IMR-90 (cell line): ENCODE measurements around the gene COG1. TPM values are rescaled to one million over a fixed set of nuclear protein-coding genes. Genes with fewer than 3 reads are reported as not detected.

Source experiments
- ATAC-seq: fragments of 200-7000 bp; cut with Tn5 transposase; 2 replicates; pipeline ENCODE4 v1.9.1; 2020; ENCODE audit warnings: low read depth, mild to moderate bottlenecking, moderate library complexity
- BruUV-seq: library from RNA; stranded (reverse); fragments of 400-500 nt; replicated peaks from 2 replicates; lab custom pipeline; 2021; lab: Mats Ljungman, UMichigan
- CTCF ChIA-PET: fragments of 300-600 bp; formaldehyde crosslinking; extraction: SDS; loops from one replicate; lab custom pipeline; 2021; ENCODE audit warnings: antibody characterized with exemption; lab: Yijun Ruan, JAX
- POLR2A ChIA-PET: fragments of 300-600 bp; sonication (Branson Sonifier 250); formaldehyde crosslinking; loops from one replicate; lab custom pipeline; 2022; ENCODE audit warnings: antibody characterized with exemption; ENCODE audit not compliant: unreplicated experiment; lab: Charles Lee
- DNase-seq: peaks from one replicate; pipeline ENCODE4 v3.0.0; 2013
- H2AFZ ChIP-seq: replicated peaks from 2 replicates; pipeline ENCODE3; 2013; ENCODE audit warnings: low read length, mild to moderate bottlenecking; ENCODE audit not compliant: poor library complexity
- H2AK5ac ChIP-seq: 2 replicates; pipeline ENCODE4 v1.6.1; 2013; ENCODE audit warnings: low read depth, low read length, inconsistent platforms
- H2AK9ac ChIP-seq: replicated peaks from 2 replicates; pipeline ENCODE3; 2013; ENCODE audit warnings: mild to moderate bottlenecking, low read depth, low read length, moderate library complexity; ENCODE audit not compliant: poor library complexity
- H2BK120ac ChIP-seq: 2 replicates; pipeline ENCODE4 v1.6.1; 2013; ENCODE audit warnings: low read depth, low read length, inconsistent platforms
- H2BK15ac ChIP-seq: 3 replicates; pipeline ENCODE4 v1.6.1; 2013; ENCODE audit warnings: low read depth, low read length, inconsistent platforms
- H2BK20ac ChIP-seq: 2 replicates; pipeline ENCODE4 v1.6.1; 2013; ENCODE audit warnings: low read depth, mild to moderate bottlenecking, inconsistent platforms, low read length, moderate library complexity
- H2BK5ac ChIP-seq: 2 replicates; pipeline ENCODE4 v1.6.1; 2013; ENCODE audit warnings: mild to moderate bottlenecking, low read depth, low read length, inconsistent platforms; ENCODE audit not compliant: poor library complexity, severe bottlenecking
- H3K14ac ChIP-seq: replicated peaks from 2 replicates; pipeline ENCODE4 v1.6.1; 2013; ENCODE audit warnings: low read depth, low read length, inconsistent platforms
- H3K18ac ChIP-seq: 2 replicates; pipeline ENCODE4 v1.6.1; 2013; ENCODE audit warnings: low read depth, low read length, control low read depth
- H3K23ac ChIP-seq: 2 replicates; pipeline ENCODE4 v1.6.1; 2013; ENCODE audit warnings: low read depth, low read length, inconsistent platforms
- H3K27ac ChIP-seq: 2 replicates; pipeline ENCODE4 v1.5.1; 2013; ENCODE audit warnings: mild to moderate bottlenecking, control low read depth, low read length; ENCODE audit not compliant: insufficient read depth
- H3K27me3 ChIP-seq: 2 replicates; pipeline ENCODE4 v1.6.1; 2013; ENCODE audit warnings: low read length; ENCODE audit not compliant: control insufficient read depth, insufficient read depth
- H3K36me3 ChIP-seq: 2 replicates; pipeline ENCODE4 v1.6.1; 2013; ENCODE audit warnings: low read length, mixed read lengths; ENCODE audit not compliant: control insufficient read depth, insufficient read depth
- H3K4ac ChIP-seq: 2 replicates; pipeline ENCODE4 v1.6.1; 2013; ENCODE audit warnings: low read depth, low read length, inconsistent platforms
- H3K4me1 ChIP-seq: 2 replicates; pipeline ENCODE4 v1.6.1; 2013; ENCODE audit warnings: low read length, mixed read lengths; ENCODE audit not compliant: control insufficient read depth, insufficient read depth
- H3K4me2 ChIP-seq: 2 replicates; pipeline ENCODE4 v1.6.1; 2013; ENCODE audit warnings: low read depth, mild to moderate bottlenecking, control low read depth, low read length, moderate library complexity
- H3K4me3 ChIP-seq: 2 replicates; pipeline ENCODE4 v1.5.1; 2013; ENCODE audit warnings: low read depth, mild to moderate bottlenecking, control low read depth, low read length, moderate library complexity; ENCODE audit not compliant: insufficient read depth
- H3K56ac ChIP-seq: 2 replicates; pipeline ENCODE4 v1.6.1; 2013; ENCODE audit warnings: low read length, inconsistent platforms; ENCODE audit not compliant: insufficient read depth; ENCODE audit errors: extremely low read depth
- H3K79me1 ChIP-seq, 2 experiments: 2 replicates each; pipeline ENCODE4 v1.6.1; 2013; ENCODE audit warnings: low read length in 2 of 2, inconsistent platforms in 1 of 2, low read depth in 1 of 2
- H3K9ac ChIP-seq: 2 replicates; pipeline ENCODE4 v1.6.1; 2013; ENCODE audit warnings: low read depth, low read length, control low read depth
- H3K9me1 ChIP-seq: 2 replicates; pipeline ENCODE4 v1.6.1; 2013; ENCODE audit warnings: low read length, inconsistent platforms; ENCODE audit not compliant: insufficient read depth
- H3K9me3 ChIP-seq: 2 replicates; pipeline ENCODE4 v1.6.1; 2013; ENCODE audit warnings: low read length; ENCODE audit not compliant: control insufficient read depth, insufficient read depth
- H4K20me1 ChIP-seq: 2 replicates; pipeline ENCODE4 v1.6.1; 2013; ENCODE audit warnings: low read length, inconsistent platforms; ENCODE audit not compliant: insufficient read depth
- H4K5ac ChIP-seq: 2 replicates; pipeline ENCODE4 v1.6.1; 2013; ENCODE audit warnings: mild to moderate bottlenecking, low read depth, low read length, control low read depth
- H4K8ac ChIP-seq, 2 experiments: 2 replicates each; pipeline ENCODE4 v1.6.1; 2013; ENCODE audit warnings: low read depth in 2 of 2, low read length in 2 of 2, control low read depth in 1 of 2, inconsistent platforms in 1 of 2
- H4K91ac ChIP-seq: 2 replicates; pipeline ENCODE4 v1.6.1; 2013; ENCODE audit warnings: low read depth, low read length, inconsistent platforms; ENCODE audit not compliant: insufficient read depth
- BHLHE40 ChIP-seq: fragments of 150-350 bp; IDR thresholded peaks from 2 replicates; pipeline ENCODE4 v1.6.1; 2016; ENCODE audit warnings: mild to moderate bottlenecking, low read depth, low read length
- CEBPB ChIP-seq: IDR thresholded peaks from 2 replicates; pipeline ENCODE4 v1.6.1; 2012; ENCODE audit warnings: low read depth, low read length, improper control_type of control experiment
- CHD1 ChIP-seq: IDR thresholded peaks from 2 replicates; pipeline ENCODE4 v1.6.1; 2012; ENCODE audit warnings: low read depth, low read length, improper control_type of control experiment
- CTCF ChIP-seq: conservative IDR thresholded peaks from 2 replicates; pipeline ENCODE4 v1.5.1; 2012; ENCODE audit warnings: mild to moderate bottlenecking, low read depth, low read length, improper control_type of control experiment
- ELK1 ChIP-seq: fragments of 150-350 bp; IDR thresholded peaks from 2 replicates; pipeline ENCODE4 v1.6.1; 2016; ENCODE audit warnings: low read depth, mild to moderate bottlenecking, low read length, moderate library complexity, borderline replicate concordance
- FOS ChIP-seq: fragments of 150-350 bp; IDR thresholded peaks from 2 replicates; pipeline ENCODE4 v1.6.1; 2016; ENCODE audit warnings: low read depth, low read length
- MAFK ChIP-seq: IDR thresholded peaks from 2 replicates; pipeline ENCODE4 v1.6.1; 2012; ENCODE audit warnings: low read depth, low read length, improper control_type of control experiment
- MXI1 ChIP-seq: IDR thresholded peaks from 2 replicates; pipeline ENCODE4 v1.6.1; 2012; ENCODE audit warnings: low read depth, mild to moderate bottlenecking, low read length, moderate library complexity, borderline replicate concordance
- NFE2L2 ChIP-seq: fragments of 150-350 bp; IDR thresholded peaks from 2 replicates; pipeline ENCODE4 v1.6.1; 2016; ENCODE audit warnings: low read depth, mild to moderate bottlenecking, low read length
- POLR2A ChIP-seq: IDR thresholded peaks from 2 replicates; pipeline ENCODE4 v1.6.1; 2012; ENCODE audit warnings: mild to moderate bottlenecking, low read depth, low read length
- RAD21 ChIP-seq: IDR thresholded peaks from 2 replicates; pipeline ENCODE4 v1.6.1; 2012; ENCODE audit warnings: low read length, improper control_type of control experiment
- RCOR1 ChIP-seq: IDR thresholded peaks from 2 replicates; pipeline ENCODE4 v1.6.1; 2012; ENCODE audit warnings: mild to moderate bottlenecking, low read length, improper control_type of control experiment; ENCODE audit not compliant: insufficient replicate concordance
- RFX5 ChIP-seq: IDR thresholded peaks from 2 replicates; pipeline ENCODE4 v1.8.0; 2012; ENCODE audit warnings: low read depth, mild to moderate bottlenecking, low read length, moderate library complexity
- SMC3 ChIP-seq: fragments of 150-350 bp; IDR thresholded peaks from 2 replicates; pipeline ENCODE4 v1.6.1; 2016; ENCODE audit warnings: low read depth, mild to moderate bottlenecking, antibody characterized with exemption, low read length, moderate library complexity
- USF2 ChIP-seq: fragments of 150-350 bp; IDR thresholded peaks from 2 replicates; pipeline ENCODE4 v1.6.1; 2017; ENCODE audit warnings: mild to moderate bottlenecking, antibody characterized with exemption, low read length, low read depth
- WGBS, 2 experiments: methylation state at CpG; one replicate each; pipeline versions ENCODE4 v1.1.5 to v1.1.7; 2013; ENCODE audit warnings: missing lambda C conversion rate in 2 of 2; ENCODE audit not compliant: insufficient read length in 1 of 2; ENCODE audit errors: extremely low coverage in 2 of 2; 5-methylcytosine and 5-hydroxymethylcytosine counted together
- dilution Hi-C: fragments of 300-500 bp; cut with HindIII; formaldehyde crosslinking; loops from one replicate; pipeline ENCODE4 v1.14.3; 2018; ENCODE audit warnings: low sequenced_read_pairs; ENCODE audit not compliant: unreplicated experiment
- in situ Hi-C: fragments of 300-500 bp; cut with MboI; formaldehyde crosslinking; loops from 3 replicates; pipeline ENCODE4 v1.14.3; 2019; ENCODE audit warnings: low sequenced_read_pairs, inconsistent platforms, mixed read lengths
- intact Hi-C: fragments of 100-400 bp; cut with micrococcal nuclease; formaldehyde crosslinking; loops from 2 replicates; pipeline ENCODE4 v1.10.0; 2022
- polyA plus RNA-seq, 3 experiments: library from polyadenylated mRNA; depleted of rRNA; stranded (reverse); fragments of >200 nt; gene quantifications; 2 replicates each; pipeline ENCODE4 v1.2.3, GENCODE V29; 2012; ENCODE audit warnings: low replicate concordance in 1 of 3
- total RNA-seq: library from RNA; depleted of rRNA; stranded (reverse); fragments of >200 nt; gene quantifications from 2 replicates; pipeline ENCODE4 v1.2.3, GENCODE V29; 2012

The COG1 gene
- total and polyA plus RNA-seq, 2 of the 4 experiments (the other 2 are of a cell fraction), result 18.3 to 35.1 TPM

- H4K20me1 ChIP-seq, result peaks cover 7% of the 10 kb centered on the region; the same call in 1 of the 2 replicates
- no peak for DNase-seq
- peaks cover 6% of the 10 kb centered on the region for H3K36me3 ChIP-seq
- no peak overlapping the region for H2BK20ac ChIP-seq
- in situ Hi-C loops (loop anchor here (25.0 kb wide), 1 partner anchor 828 kb away; no protein-coding TSS in a partner anchor), dilution Hi-C loops (no loop called here), intact Hi-C loops (no loop called here)
- ATAC-seq, result no peak
- H3K27ac ChIP-seq, result no peak overlapping the region
- H2BK5ac ChIP-seq, result no peak overlapping the region
- H3K9me3 ChIP-seq, result no peaks in the 10 kb centered on the region
- CTCF ChIA-PET, result no interaction called here
- H3K4me1 ChIP-seq, result no peaks in the 10 kb centered on the region
- H3K23ac ChIP-seq, result no peak overlapping the region
- H3K4me2 ChIP-seq, result no peak overlapping the region
- no peak overlapping the region for H3K14ac ChIP-seq
- H3K56ac ChIP-seq, result no peak overlapping the region
- TF ChIP-seq FOS (no peak), NFE2L2 (no peak), CTCF (no peak), RFX5 (no peak), CEBPB (no peak), CHD1 (no peak), SMC3 (no peak), USF2 (no peak), MXI1 (no peak), ELK1 (no peak), MAFK (no peak), RAD21 (no peak), RCOR1 (no peak), POLR2A (no peak), BHLHE40 (no peak)
- no peak overlapping the region for H2AFZ ChIP-seq
- peaks cover 10% of the 10 kb centered on the region; the same call in 1 of the 2 replicates for H3K9me1 ChIP-seq
- H2AK5ac ChIP-seq, result no peak overlapping the region
- POLR2A ChIA-PET, result no interaction called here
- no peaks in the 10 kb centered on the region for H3K27me3 ChIP-seq
- H3K18ac ChIP-seq, result no peak overlapping the region
- no peak overlapping the region for H2BK15ac ChIP-seq
- BruUV-seq, result no TSS peak
- H2BK120ac ChIP-seq, result no peak overlapping the region
- H3K4ac ChIP-seq, result no peak overlapping the region
- no CpG with 5 or more reads among the region's 4 CpGs for WGBS, 2 experiments
- H2AK9ac ChIP-seq, result no peak overlapping the region
- H4K5ac ChIP-seq, result no peak overlapping the region
- no peak overlapping the region for H3K4me3 ChIP-seq
- H4K8ac ChIP-seq, result no peak overlapping the region
- H3K9ac ChIP-seq, result no peak overlapping the region
- H4K91ac ChIP-seq, result no peak overlapping the region
- peaks cover 36 to 39% of the 10 kb centered on the region in 2 experiments for H3K79me1 ChIP-seq
Measured at GRCh38 chr17:73214851-73215250, 22.0 kb downstream of the COG1 start.
